HEK293 (cell line): Measurements from ENCODE around the gene BRF1.

Experiments
- SP7 ChIP-seq: fragments of 450-650 bp; formaldehyde crosslinking; IDR thresholded peaks from 2 replicates; pipeline ENCODE4 v1.5.1; 2016; ENCODE audit warnings: missing biosample characterization, missing genetic modification characterization
- ZNF138 ChIP-seq: fragments of 450-650 bp; formaldehyde crosslinking; IDR thresholded peaks from 2 replicates; pipeline ENCODE4 v1.5.1; 2016; ENCODE audit warnings: missing biosample characterization, missing genetic modification characterization, borderline replicate concordance
- ZNF514 ChIP-seq: fragments of 450-650 bp; formaldehyde crosslinking; IDR thresholded peaks from 2 replicates; pipeline ENCODE4 v1.5.1; 2016; ENCODE audit warnings: missing biosample characterization, missing genetic modification characterization

- TF ChIP-seq ZNF514 (tag by site-specific recombination): no peak
- TF ChIP-seq ZNF138 (tag by site-specific recombination): no peak
- TF ChIP-seq SP7: no peak
Measured at GRCh38 chr14:105168979-105169507, 131.8 kb downstream of the BRF1 start.
